Neuronal stem cell (in vitro differentiated cells): Measurements from ENCODE around the gene PTCD3.

Experiments used
- DNase-seq: peaks from one replicate; pipeline ENCODE4 v3.0.0-alpha.2; 2013; ENCODE audit warnings: low spot score
- H2AFZ ChIP-seq: one replicate; pipeline ENCODE4 v1.6.1; 2013; ENCODE audit warnings: mild to moderate bottlenecking, low read length, inconsistent platforms
- H2AK5ac ChIP-seq: 2 replicates; pipeline ENCODE4 v1.6.1; 2013; ENCODE audit warnings: low read depth, mild to moderate bottlenecking, inconsistent platforms, low read length, moderate library complexity, mixed read lengths
- H2BK120ac ChIP-seq: 2 replicates; pipeline ENCODE4 v1.6.1; 2013; ENCODE audit warnings: low read depth, mild to moderate bottlenecking, inconsistent platforms, low read length, moderate library complexity, mixed read lengths
- H2BK12ac ChIP-seq: one replicate; pipeline ENCODE4 v1.6.1; 2013; ENCODE audit warnings: low read length, inconsistent platforms
- H2BK15ac ChIP-seq: 2 replicates; pipeline ENCODE4 v1.6.1; 2013; ENCODE audit warnings: mild to moderate bottlenecking, low read length, inconsistent platforms, mixed read lengths
- H2BK5ac ChIP-seq: one replicate; pipeline ENCODE4 v1.6.1; 2013; ENCODE audit warnings: inconsistent platforms, mild to moderate bottlenecking, low read length, moderate library complexity
- H3K14ac ChIP-seq: one replicate; pipeline ENCODE4 v1.6.1; 2013; ENCODE audit warnings: low read length, inconsistent platforms
- H3K18ac ChIP-seq: 2 replicates; pipeline ENCODE4 v1.6.1; 2013; ENCODE audit warnings: low read length, inconsistent platforms
- H3K23ac ChIP-seq: 2 replicates; pipeline ENCODE4 v1.6.1; 2013; ENCODE audit warnings: low read depth, mild to moderate bottlenecking, mixed read lengths, low read length, inconsistent platforms; ENCODE audit not compliant: poor library complexity
- H3K27ac ChIP-seq: replicated peaks from 3 replicates; pipeline ENCODE4 v1.5.1; 2013; ENCODE audit warnings: low read length, inconsistent platforms
- H3K27me3 ChIP-seq, 3 experiments: 2 replicates each; pipeline ENCODE4 v1.6.1; 2013; ENCODE audit warnings: low read length in 3 of 3, mild to moderate bottlenecking in 2 of 3, inconsistent platforms in 1 of 3, low read depth in 1 of 3, mixed read lengths in 1 of 3, moderate library complexity in 1 of 3; ENCODE audit not compliant: control insufficient read depth in 3 of 3, insufficient read depth in 3 of 3
- H3K36me3 ChIP-seq, 2 donors: replicated peaks in 1 of 2; 2 replicates each; pipeline ENCODE4 v1.6.1; 2013; ENCODE audit warnings: low read length in 2 of 2; ENCODE audit not compliant: control insufficient read depth in 2 of 2, insufficient read depth in 2 of 2
- H3K4ac ChIP-seq: 2 replicates; pipeline ENCODE4 v1.6.1; 2013; ENCODE audit warnings: inconsistent platforms, mild to moderate bottlenecking, low read length, moderate library complexity
- H3K4me1 ChIP-seq, 2 donors: 1 replicate in 1 of 2; 2 replicates in 1 of 2; pipeline ENCODE4 v1.6.1; 2013; ENCODE audit warnings: low read length in 2 of 2, low read depth in 1 of 2; ENCODE audit not compliant: control insufficient read depth in 2 of 2, insufficient read depth in 1 of 2
- H3K4me2 ChIP-seq: one replicate; pipeline ENCODE4 v1.6.1; 2013; ENCODE audit warnings: mild to moderate bottlenecking, low read length, inconsistent platforms; ENCODE audit not compliant: insufficient read depth, poor library complexity, severe bottlenecking
- H3K4me3 ChIP-seq, 2 donors: 2 replicates each; pipeline ENCODE4 v1.5.1; 2013; ENCODE audit warnings: low read length in 2 of 2, mild to moderate bottlenecking in 2 of 2, inconsistent platforms in 1 of 2, moderate library complexity in 1 of 2
- H3K79me1 ChIP-seq: one replicate; pipeline ENCODE4 v1.6.1; 2013; ENCODE audit warnings: low read depth, mild to moderate bottlenecking, inconsistent platforms, low read length, moderate library complexity
- H3K9ac ChIP-seq: one replicate; pipeline ENCODE4 v1.6.1; 2013; ENCODE audit warnings: mild to moderate bottlenecking, low read depth, low read length, inconsistent platforms; ENCODE audit not compliant: poor library complexity
- H3K9me3 ChIP-seq, 2 donors: replicated peaks in 1 of 2; 2 replicates each; pipeline versions ENCODE3 to v1.6.1; 2013; ENCODE audit warnings: low read length in 2 of 2, mild to moderate bottlenecking in 2 of 2, inconsistent platforms in 1 of 2, low read depth in 1 of 2, mixed read lengths in 1 of 2, moderate library complexity in 1 of 2; ENCODE audit not compliant: control insufficient read depth in 2 of 2, insufficient read depth in 1 of 2
- H4K8ac ChIP-seq: one replicate; pipeline ENCODE4 v1.6.1; 2013; ENCODE audit warnings: low read depth, mild to moderate bottlenecking, inconsistent platforms, low read length, moderate library complexity
- H4K91ac ChIP-seq: one replicate; pipeline ENCODE4 v1.6.1; 2013; ENCODE audit warnings: low read length, low read depth, mild to moderate bottlenecking, inconsistent platforms; ENCODE audit not compliant: poor library complexity
- WGBS, 2 donors: extraction: QIAGEN DNeasy Blood & Tissue Kit; methylation state at CpG; one replicate each; pipeline ENCODE4 v1.1.7; 2013; ENCODE audit warnings: missing lambda C conversion rate in 2 of 2, mixed read lengths in 1 of 2; ENCODE audit not compliant: insufficient read length in 2 of 2, insufficient replicate concordance in 1 of 2; ENCODE audit errors: extremely low coverage in 2 of 2; 5-methylcytosine and 5-hydroxymethylcytosine counted together

The PTCD3 gene

DNA sequence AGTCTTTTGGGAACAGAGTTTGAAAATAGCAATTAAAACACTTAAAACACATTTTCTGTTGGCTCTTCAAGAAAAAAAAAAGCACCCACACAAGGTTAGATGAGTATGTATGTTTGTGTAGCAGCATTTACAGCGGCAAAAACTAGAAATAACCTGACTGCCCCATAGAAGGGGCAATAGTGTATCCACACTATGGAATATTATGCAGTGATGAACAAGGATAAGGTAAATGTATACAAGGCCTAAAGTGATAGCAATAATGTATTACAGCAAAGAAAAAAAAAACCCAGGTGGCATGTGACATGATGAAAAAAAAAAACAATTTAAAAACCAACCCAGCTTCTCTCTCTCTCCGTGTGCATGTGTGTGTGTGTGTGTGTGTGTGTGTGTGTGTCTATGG is 35.2 kb upstream of the PTCD3 start:
- H3K27ac ChIP-seq = no peak overlapping the region
- H2AFZ ChIP-seq = no peak overlapping the region
- no peak overlapping the region for H2BK15ac ChIP-seq
- H3K27me3 ChIP-seq = no peaks in the 10 kb centered on the region
- H3K4me3 ChIP-seq = no peak overlapping the region
- H3K14ac ChIP-seq = no peak overlapping the region
- DNase-seq = no peak
- H3K18ac ChIP-seq = no peak overlapping the region
- no peak overlapping the region for H3K23ac ChIP-seq
- peaks cover 0 to 1% of the 10 kb centered on the region in 2 donors for H3K4me1 ChIP-seq
- H3K79me1 ChIP-seq = peaks cover 8% of the 10 kb centered on the region
- H3K4me2 ChIP-seq = no peak overlapping the region
- no peak overlapping the region for H3K9ac ChIP-seq
- H2BK5ac ChIP-seq = no peak overlapping the region
- H3K4ac ChIP-seq = no peak overlapping the region
- WGBS, 2 donors = no CpG with 5 or more reads among the region's 2 CpGs
- no peak overlapping the region for H4K8ac ChIP-seq
- peaks cover 53 to 96% of the 10 kb centered on the region in 2 donors for H3K36me3 ChIP-seq
- no peak overlapping the region for H2AK5ac ChIP-seq
- H4K91ac ChIP-seq = no peak overlapping the region
- no peaks in the 10 kb centered on the region for H3K9me3 ChIP-seq
- no peak overlapping the region for H2BK12ac ChIP-seq
- H2BK120ac ChIP-seq = no peak overlapping the region

- Histone ChIP-seq H3K79me1 (peaks cover 8% of the 10 kb centered on the region), H3K18ac (no peak overlapping the region), H3K36me3 (peaks cover 65 to 96% of the 10 kb centered on the region in 2 donors), H2BK120ac (no peak overlapping the region), H3K9me3 (no peaks in the 10 kb centered on the region), H3K14ac (no peak overlapping the region), H3K4ac (no peak overlapping the region), H4K91ac (no peak overlapping the region), H3K4me1 (peaks cover 0 to 1% of the 10 kb centered on the region in 2 donors), H3K4me3 (no peak overlapping the region), H3K9ac (no peak overlapping the region), H2BK15ac (no peak overlapping the region), H2AFZ (no peak overlapping the region), H2BK12ac (no peak overlapping the region), H3K27me3 (no peaks in the 10 kb centered on the region), H2AK5ac (no peak overlapping the region), H4K8ac (no peak overlapping the region), H2BK5ac (no peak overlapping the region), H3K4me2 (no peak overlapping the region), H3K27ac (no peak overlapping the region), H3K23ac (no peak overlapping the region)
- no peak for DNase-seq
- WGBS, 2 donors = no CpG with 5 or more reads among the region's 9 CpGs
Measured at GRCh38 chr2:86072271-86072858, 33.7 kb upstream of the PTCD3 start.

DNA sequence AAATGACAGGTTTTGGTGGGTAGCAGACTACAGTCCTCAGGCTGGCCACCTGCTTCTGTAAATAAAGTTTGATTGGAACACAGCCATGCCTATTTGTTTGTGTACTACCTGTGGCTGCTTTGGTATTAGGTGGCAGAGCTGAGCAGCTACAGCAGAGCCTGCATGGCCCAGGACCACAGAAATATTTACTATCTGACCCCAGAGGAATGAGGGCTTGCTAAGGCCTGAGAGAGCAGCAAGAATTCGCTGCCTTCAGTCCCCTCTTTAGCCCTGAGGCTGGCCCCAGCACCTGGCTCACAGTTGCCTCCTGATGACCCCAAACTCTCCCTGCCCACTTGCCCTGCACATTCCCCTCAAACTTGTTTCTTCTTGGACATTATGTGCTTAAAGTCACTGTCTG is 32.8 kb upstream of the PTCD3 start:
- no peak overlapping the region for H2BK120ac ChIP-seq
- no peak for DNase-seq
- H3K4me1 ChIP-seq = peaks cover 0 to 1% of the 10 kb centered on the region in 2 donors
- H3K9ac ChIP-seq = no peak overlapping the region
- H3K4me2 ChIP-seq = no peak overlapping the region
- H2BK5ac ChIP-seq = no peak overlapping the region
- H3K79me1 ChIP-seq = peaks cover 6% of the 10 kb centered on the region
- no peak overlapping the region for H3K14ac ChIP-seq
- H4K8ac ChIP-seq = no peak overlapping the region
- peaks cover 68 to 97% of the 10 kb centered on the region in 2 donors for H3K36me3 ChIP-seq
- no peak overlapping the region for H3K4me3 ChIP-seq
- no peaks in the 10 kb centered on the region for H3K27me3 ChIP-seq
- no peak overlapping the region for H2BK12ac ChIP-seq
- H3K18ac ChIP-seq = no peak overlapping the region
- no peak overlapping the region for H3K4ac ChIP-seq
- H2AK5ac ChIP-seq = no peak overlapping the region
- H2BK15ac ChIP-seq = no peak overlapping the region
- no peak overlapping the region for H3K27ac ChIP-seq
- WGBS, 2 donors = no CpG with 5 or more reads among the region's 1 CpG
- H2AFZ ChIP-seq = no peak overlapping the region
- H4K91ac ChIP-seq = no peak overlapping the region
- no peak overlapping the region for H3K23ac ChIP-seq
- no peaks in the 10 kb centered on the region for H3K9me3 ChIP-seq

GRCh38 chr2:86074256-86074655 is 31.8 kb upstream of the PTCD3 start:
- Histone ChIP-seq H2BK12ac (no peak overlapping the region), H2AFZ (no peak overlapping the region), H3K9me3 (no peaks in the 10 kb centered on the region), H3K4me3 (no peak overlapping the region), H3K23ac (no peak overlapping the region), H2AK5ac (no peak overlapping the region), H3K79me1 (peaks cover 5% of the 10 kb centered on the region), H3K4me2 (no peak overlapping the region), H4K91ac (no peak overlapping the region), H3K18ac (no peak overlapping the region), H4K8ac (no peak overlapping the region), H3K27me3 (no peaks in the 10 kb centered on the region), H2BK15ac (no peak overlapping the region), H3K9ac (no peak overlapping the region), H3K36me3 (peaks cover 64 to 97% of the 10 kb centered on the region in 2 donors), H3K14ac (no peak overlapping the region), H2BK120ac (no peak overlapping the region), H3K4me1 (peaks cover 0 to 1% of the 10 kb centered on the region in 2 donors), H2BK5ac (no peak overlapping the region), H3K4ac (no peak overlapping the region), H3K27ac (no peak overlapping the region)
- no CpG with 5 or more reads among the region's 3 CpGs for WGBS, 2 donors
- no peak for DNase-seq
